GM12878 (cell line): ENCODE measurements around the gene DUSP22. TPM values are rescaled to one million over a fixed set of nuclear protein-coding genes. Genes with fewer than 3 reads are reported as not detected.

Experiments used
- ATAC-seq: fragments of 200-7000 bp; cut with Tn5 transposase; 3 replicates; pipeline ENCODE4 v1.9.1; 2020; ENCODE audit warnings: mild to moderate bottlenecking, moderate library complexity
- BruUV-seq: library from RNA; stranded (reverse); fragments of 400-500 nt; replicated peaks from 2 replicates; lab custom pipeline; 2021; lab: Mats Ljungman, UMichigan
- CTCF ChIA-PET: fragments of 300-600 bp; sonication (Branson Sonifier 250); formaldehyde crosslinking; extraction: SDS; loops from one replicate; lab custom pipeline; 2021; ENCODE audit warnings: inconsistent platforms; lab: Yijun Ruan, JAX
- POLR2A ChIA-PET: fragments of 350-600 bp; formaldehyde crosslinking; extraction: SDS; loops from one replicate; lab custom pipeline; 2021; ENCODE audit warnings: inconsistent platforms; lab: Charles Lee
- RAD21 ChIA-PET: fragments of 300-600 bp; sonication (Branson Sonifier 250); formaldehyde crosslinking; loops from one replicate; lab custom pipeline; 2023; ENCODE audit warnings: antibody characterized with exemption; ENCODE audit not compliant: unreplicated experiment; lab: Charles Lee
- SMC1A ChIA-PET: fragments of 300-600 bp; sonication (Branson Sonifier 250); formaldehyde crosslinking; loops from one replicate; lab custom pipeline; 2023; ENCODE audit not compliant: unreplicated experiment, uncharacterized antibody; lab: Charles Lee
- DNase-seq: peaks from one replicate; pipeline ENCODE4 v3.0.0-alpha.2; 2011; ENCODE audit warnings: low read depth, low spot score
- FAIRE-seq: peaks from 3 replicates; lab custom pipeline; 2011; peaks lifted over from hg19 to GRCh38; lab: Jason Lieb, UNC
- H2AFZ ChIP-seq: 2 replicates; pipeline ENCODE4 v1.6.0; 2011; ENCODE audit warnings: low read depth, low read length, control low read depth; ENCODE audit not compliant: control insufficient read depth
- H3K27ac ChIP-seq: 2 replicates; pipeline ENCODE4 v1.5.1; 2011; ENCODE audit warnings: control low read depth; ENCODE audit not compliant: control insufficient read depth, insufficient read depth
- H3K27me3 ChIP-seq, 2 experiments: replicated peaks in 1 of 2; 2 replicates each; pipeline versions ENCODE4 v1.6.0 to v1.6.1; 2011; ENCODE audit warnings: low read length in 1 of 2; ENCODE audit not compliant: control insufficient read depth in 2 of 2, insufficient read depth in 2 of 2
- H3K36me3 ChIP-seq, 2 experiments: 2 replicates each; pipeline ENCODE4 v1.5.1; 2011; ENCODE audit warnings: low read length in 1 of 2; ENCODE audit not compliant: control insufficient read depth in 2 of 2, insufficient read depth in 2 of 2
- H3K4me1 ChIP-seq: 2 replicates; pipeline ENCODE4 v1.6.1; 2011; ENCODE audit warnings: mild to moderate bottlenecking, low read length, moderate library complexity, mixed read lengths; ENCODE audit not compliant: control insufficient read depth, insufficient read depth
- H3K4me2 ChIP-seq: 2 replicates; pipeline ENCODE4 v1.6.0; 2011; ENCODE audit warnings: control low read depth; ENCODE audit not compliant: control insufficient read depth, insufficient read depth
- H3K4me3 ChIP-seq: fragments of 200-600 bp; sonication (generic); 2 replicates; pipeline ENCODE4 v1.5.1; 2016
- H3K79me2 ChIP-seq: 2 replicates; pipeline ENCODE4 v1.6.0; 2011; ENCODE audit warnings: low read length; ENCODE audit not compliant: control insufficient read depth, insufficient read depth
- H3K9ac ChIP-seq: 2 replicates; pipeline ENCODE4 v1.8.0; 2011; ENCODE audit warnings: low read length, control low read depth, mixed read lengths; ENCODE audit not compliant: control insufficient read depth, insufficient read depth
- H3K9me3 ChIP-seq: replicated peaks from 3 replicates; pipeline ENCODE4 v1.5.1; 2011; ENCODE audit warnings: mild to moderate bottlenecking, low read length; ENCODE audit not compliant: control insufficient read depth, insufficient read depth
- H4K20me1 ChIP-seq: 2 replicates; pipeline ENCODE4 v1.6.0; 2011; ENCODE audit not compliant: control insufficient read depth, insufficient read depth
- CREM ChIP-seq: IDR thresholded peaks from 2 replicates; pipeline ENCODE4 v1.6.1; 2014; ENCODE audit warnings: antibody characterized with exemption, low read depth
- E4F1 ChIP-seq: fragments of 450-650 bp; IDR thresholded peaks from 2 replicates; pipeline ENCODE4 v1.6.1; 2018; ENCODE audit warnings: borderline replicate concordance, mild to moderate bottlenecking; ENCODE audit not compliant: partially characterized antibody
- EED ChIP-seq: sonication (generic); IDR thresholded peaks from 2 replicates; pipeline ENCODE4 v1.6.1; 2016; ENCODE audit warnings: antibody characterized with exemption, low read depth
- ELK1 ChIP-seq: IDR thresholded peaks from 2 replicates; pipeline ENCODE4 v1.6.1; 2012; ENCODE audit warnings: low read depth, low read length, improper control_type of control experiment
- ESRRA ChIP-seq: IDR thresholded peaks from 2 replicates; pipeline ENCODE4 v1.6.1; 2012; ENCODE audit warnings: mild to moderate bottlenecking, low read length, improper control_type of control experiment
- FOXM1 ChIP-seq: IDR thresholded peaks from 2 replicates; pipeline ENCODE4 v1.6.1; 2012; ENCODE audit warnings: low read depth, mild to moderate bottlenecking, inconsistent platforms, low read length, moderate library complexity
- GABPA ChIP-seq: IDR thresholded peaks from 2 replicates; pipeline ENCODE4 v1.6.1; 2014; ENCODE audit warnings: antibody characterized with exemption, low read depth, mild to moderate bottlenecking, inconsistent platforms
- MEF2A ChIP-seq: IDR thresholded peaks from 2 replicates; pipeline ENCODE4 v1.6.1; 2011; ENCODE audit warnings: low read depth, mild to moderate bottlenecking, low read length, moderate library complexity; ENCODE audit not compliant: insufficient read depth
- NKRF ChIP-seq: fragments of 450-650 bp; conservative IDR thresholded peaks from 2 replicates; pipeline ENCODE4 v1.6.1; 2017; ENCODE audit warnings: mild to moderate bottlenecking, moderate library complexity
- PBX3 ChIP-seq: IDR thresholded peaks from 2 replicates; pipeline ENCODE4 v1.6.1; 2011; ENCODE audit warnings: mild to moderate bottlenecking, low read depth, low read length, moderate library complexity; ENCODE audit not compliant: insufficient replicate concordance
- POLR2AphosphoS5 ChIP-seq: IDR thresholded peaks from 2 replicates; pipeline ENCODE4 v1.6.1; 2011; ENCODE audit warnings: mild to moderate bottlenecking, low read length, inconsistent platforms
- RAD21 ChIP-seq: IDR thresholded peaks from 2 replicates; pipeline ENCODE4 v1.6.1; 2011; ENCODE audit warnings: mild to moderate bottlenecking, low read depth, low read length, moderate library complexity; ENCODE audit not compliant: insufficient read depth
- RBBP5 ChIP-seq: fragments of 200-600 bp; sonication (generic); conservative IDR thresholded peaks from 2 replicates; pipeline ENCODE4 v1.6.1; 2016
- SIX5 ChIP-seq: IDR thresholded peaks from 2 replicates; pipeline ENCODE4 v1.6.1; 2011; ENCODE audit warnings: mild to moderate bottlenecking, low read depth, low read length, moderate library complexity; ENCODE audit not compliant: severe bottlenecking
- SRF ChIP-seq, 2 experiments: IDR thresholded peaks; 2 replicates each; pipeline ENCODE4 v1.6.1; 2011; ENCODE audit warnings: low read depth in 2 of 2, low read length in 2 of 2, mild to moderate bottlenecking in 1 of 2, moderate library complexity in 1 of 2
- STAT1 ChIP-seq: fragments of 450-650 bp; conservative IDR thresholded peaks from 2 replicates; pipeline ENCODE4 v1.6.1; 2014; ENCODE audit warnings: antibody characterized with exemption, mild to moderate bottlenecking
- TARDBP ChIP-seq: IDR thresholded peaks from 2 replicates; pipeline ENCODE4 v1.6.1; 2016; ENCODE audit warnings: borderline replicate concordance
- ZNF207 ChIP-seq: fragments of 450-650 bp; IDR thresholded peaks from 2 replicates; pipeline ENCODE4 v1.6.1; 2014; ENCODE audit warnings: antibody characterized with exemption, mild to moderate bottlenecking, borderline replicate concordance
- WGBS: methylation state at CpG from one replicate; pipeline ENCODE4 v1.1.6; 2016; ENCODE audit warnings: low lambda C conversion rate; ENCODE audit not compliant: insufficient replicate concordance, insufficient coverage; ENCODE audit errors: missing lambda C conversion rate; 5-methylcytosine and 5-hydroxymethylcytosine counted together
- in situ Hi-C: fragments of 300-500 bp; cut with MboI; formaldehyde crosslinking; loops from 9 replicates; pipeline ENCODE4 v1.14.3; 2018; ENCODE audit warnings: mixed read lengths
- intact Hi-C: fragments of 100-400 bp; cut with micrococcal nuclease; formaldehyde crosslinking; loops from one replicate; pipeline ENCODE4 v1.14.2; 2022; ENCODE audit not compliant: unreplicated experiment
- polyA plus RNA-seq, 11 experiments: library from polyadenylated mRNA; depleted of rRNA in 4 of 11; unstranded in 6 of 11; stranded (reverse) in 5 of 11; fragments of >200 nt; fragmentation: Nextera tagmentation in 4 of 11; fragmentation: Illumina TruSeq in 1 of 11; extraction: Ambion mirVana in 4 of 11; extraction: Trizol in 1 of 11; gene quantifications; 1 replicate in 1 of 11; 2 replicates in 10 of 11; pipeline versions ENCODE4 v1.2.1 to v1.2.3, GENCODE V29; 2011 to 2016; ENCODE audit warnings: inconsistent platforms in 2 of 11, missing spikeins in 2 of 11, low read depth in 1 of 11
- total RNA-seq, 4 experiments: library from RNA; depleted of rRNA in 3 of 4; stranded (reverse); fragments of >200 nt in 3 of 4; fragmentation: Illumina TruSeq in 1 of 4; extraction: Trizol in 1 of 4; gene quantifications; 2 replicates each; pipeline versions ENCODE4 v1.2.1 to v1.2.3, GENCODE V29; 2013 to 2021

The DUSP22 gene
- total and polyA plus RNA-seq, 10 of the 15 experiments (the other 5 are each of a cell fraction or from before 2014, with no cell fraction given): 78.9 to 156 (median 107) TPM

GRCh38 chr6:383856-384255 lies 91.6 kb downstream of the DUSP22 start:
- ChIA-PET POLR2A (interaction anchor here (1.0 kb wide), 1 partner anchor 44 kb away, joined by 4 read pairs; no protein-coding TSS in a partner anchor), CTCF (interaction anchor here (1.1 kb wide), 1 partner anchor 157 kb away, joined by 3 read pairs; no protein-coding TSS in a partner anchor)

More at GRCh38 chr6:383856-384255, 91.6 kb downstream of the DUSP22 start:
- in situ Hi-C loops (no loop called here), intact Hi-C loops (no loop called here)
- FAIRE-seq (no peak), ATAC-seq (no peak), DNase-seq (no peak)
- 83% methylated on average over 3 of the region's 3 CpGs for WGBS
- Histone ChIP-seq H3K4me2 (no peak overlapping the region), H3K27me3 (no peaks in the 10 kb centered on the region), H3K27ac (no peak overlapping the region), H4K20me1 (no peaks in the 10 kb centered on the region), H3K79me2 (peaks cover 1% of the 10 kb centered on the region; the same call in 1 of the 2 replicates), H2AFZ (no peak overlapping the region), H3K9ac (no peak overlapping the region), H3K4me3 (no peak overlapping the region), H3K4me1 (peaks cover 35% of the 10 kb centered on the region), H3K9me3 (no peaks in the 10 kb centered on the region; the same call in 2 of the 3 replicates), H3K36me3 (no peaks in the 10 kb centered on the region)
- SMC1A ChIA-PET: interaction anchor here (0.6 to 1.3 kb wide), 5 partner anchors 16 to 44 kb away, joined by 3 to 7 read pairs (median 3); no protein-coding TSS in a partner anchor
- no TSS peak for BruUV-seq
- RAD21 ChIA-PET: no interaction called here
- TF ChIP-seq TARDBP: no peak
- no peak for TF ChIP-seq MEF2A
- TF ChIP-seq POLR2AphosphoS5: no peak
- TF ChIP-seq E4F1: no peak
- TF ChIP-seq GABPA: no peak
- no peak for TF ChIP-seq SIX5
- TF ChIP-seq ZNF207: no peak
- TF ChIP-seq ELK1: no peak
- TF ChIP-seq PBX3: no peak
- no peak for TF ChIP-seq NKRF
- TF ChIP-seq RAD21: no peak
- TF ChIP-seq STAT1: no peak
- no peak for TF ChIP-seq EED
- no peak for TF ChIP-seq SRF (IDR thresholded peaks at IDR 0.05; ENCODE audit: low read depth in 2 of 2, low read length in 2 of 2)
- TF ChIP-seq ESRRA: no peak
- no peak for TF ChIP-seq CREM
- TF ChIP-seq RBBP5: no peak
- no peak for TF ChIP-seq FOXM1
